Transverse colon (tissue), 4 donors: ENCODE measurements around the gene IL4. TPM values are rescaled to one million over a fixed set of nuclear protein-coding genes. Genes with fewer than 3 reads are reported as not detected.

Source experiments
- DNase-seq: peaks from one replicate; pipeline ENCODE4 v3.0.0-alpha.2; 2019
- H3K27ac ChIP-seq, 4 donors: fragments of 200-600 bp; sonication (generic); 2 replicates each; pipeline ENCODE4 v1.5.1; 2016 to 2018; ENCODE audit warnings: inconsistent platforms in 4 of 4
- H3K27me3 ChIP-seq: fragments of 200-600 bp; sonication (generic); 2 replicates; pipeline ENCODE4 v1.5.1; 2017; ENCODE audit warnings: inconsistent platforms
- H3K36me3 ChIP-seq, 4 donors: fragments of 200-600 bp; sonication (generic); 2 replicates each; pipeline ENCODE4 v1.5.1; 2017 to 2019; ENCODE audit warnings: inconsistent platforms in 4 of 4
- H3K4me1 ChIP-seq, 4 donors: fragments of 200-600 bp; sonication (generic); 2 replicates each; pipeline ENCODE4 v1.5.1; 2017 to 2020; ENCODE audit warnings: inconsistent platforms in 4 of 4
- H3K4me3 ChIP-seq, 4 donors: fragments of 200-600 bp; sonication (generic); 1 replicate in 1 of 4; 2 replicates in 3 of 4; pipeline versions ENCODE4 v1.5.1 to v1.6.1; 2017 to 2019; ENCODE audit warnings: inconsistent platforms in 4 of 4
- H3K9me3 ChIP-seq, 2 donors: fragments of 200-600 bp; sonication (generic); 2 replicates each; pipeline ENCODE4 v1.5.1; 2017 to 2019; ENCODE audit warnings: inconsistent platforms in 2 of 2
- EP300 ChIP-seq: sonication (generic); formaldehyde crosslinking; IDR thresholded peaks from one replicate; pipeline ENCODE4 v1.6.1; 2017; ENCODE audit warnings: antibody characterized with exemption, low read depth
- POLR2A ChIP-seq: fragments of 450-650 bp; IDR thresholded peaks from one replicate; pipeline ENCODE4 v1.6.1; 2016; ENCODE audit warnings: antibody characterized with exemption, mild to moderate bottlenecking, moderate library complexity
- POLR2AphosphoS5 ChIP-seq, 3 donors: sonication (generic); formaldehyde crosslinking; IDR thresholded peaks; one replicate each; pipeline ENCODE4 v1.6.1; 2016; ENCODE audit warnings: antibody characterized with exemption in 3 of 3
- WGBS, 2 donors: methylation state at CpG; one replicate each; pipeline ENCODE4 v1.1.5; 2018; ENCODE audit warnings: low coverage in 1 of 2; 5-methylcytosine and 5-hydroxymethylcytosine counted together
- in situ Hi-C, 4 donors: fragments of 200-750 bp; cut with MboI; loops; one replicate each; pipeline versions ENCODE4 v1.15.0 to v1.15.1; 2017; ENCODE audit warnings: low sequenced_read_pairs in 3 of 4, low pct_ligation_motif_present in 1 of 4, low pct_unique_long_range_greater_than_20kb in 1 of 4
- intact Hi-C: fragments of 100-400 bp; cut with DNase I; formaldehyde crosslinking; loops from one replicate; pipeline ENCODE4 v1.15.1; 2023; ENCODE audit warnings: low total_unique reads
- total RNA-seq, 4 donors: library from RNA; depleted of rRNA; stranded (reverse); fragments of >200 nt; gene quantifications; one replicate each; pipeline ENCODE4 v1.1.0, GENCODE V29; 2016
- TF ChIP-seq, protein P1 (sequence below), 5 experiments: fragments of 200-600 bp in 3 of 5; fragments of 450-650 bp in 2 of 5; sonication (generic) in 3 of 5; IDR thresholded peaks; 1 replicate in 2 of 5; 2 replicates in 3 of 5; pipeline ENCODE4 v1.5.1; 2016 to 2017; ENCODE audit warnings: antibody characterized with exemption in 5 of 5, inconsistent platforms in 3 of 5, mild to moderate bottlenecking in 2 of 5, moderate library complexity in 1 of 5

Gene IL4
- total RNA-seq, 4 donors from 2014 or later, result not detected

DNA sequence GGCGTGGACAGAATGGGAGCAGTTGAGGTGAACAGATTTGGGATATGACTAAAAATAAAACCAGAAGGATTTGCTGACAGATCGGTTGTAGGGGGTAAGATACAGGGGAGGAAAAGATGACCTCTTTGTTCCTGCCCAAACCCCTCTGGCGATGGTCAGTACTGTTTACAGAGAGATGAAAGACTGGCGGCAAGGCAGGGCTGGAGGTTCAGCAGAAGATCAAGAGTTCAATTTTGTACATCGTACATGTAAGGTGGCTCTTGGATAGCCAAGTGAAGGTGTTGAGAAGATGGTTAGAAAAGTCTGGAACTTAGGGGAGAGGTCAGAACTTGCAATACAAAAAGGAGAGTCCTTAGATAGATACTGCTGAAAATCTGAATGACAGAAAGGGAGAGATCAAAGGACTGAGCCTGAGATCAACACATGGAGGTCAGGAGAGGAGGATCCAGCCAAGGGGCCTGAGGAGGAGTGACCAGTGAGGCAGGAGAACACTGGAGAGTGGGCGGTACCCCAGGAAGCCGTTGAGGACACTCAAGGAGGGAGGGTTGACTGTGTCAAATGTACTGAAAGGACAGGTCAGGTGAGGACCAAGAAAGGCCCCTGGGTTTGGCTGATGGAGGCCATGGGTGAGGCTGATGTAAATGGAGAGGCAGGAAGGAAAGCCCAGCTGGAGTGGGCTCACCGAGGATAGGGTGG is 7.1 kb downstream of the IL4 start:
- in situ Hi-C loops (no loop called here), intact Hi-C loops (no loop called here)
- Histone ChIP-seq H3K9me3 (no peaks in the 10 kb centered on the region), H3K27ac (no peak overlapping the region), H3K4me1 (peaks cover 0 to 3% (median 0%) of the 10 kb centered on the region in 4 donors), H3K4me3 (no peak overlapping the region), H3K36me3 (no peaks in the 10 kb centered on the region), H3K27me3 (no peaks in the 10 kb centered on the region)
- DNase-seq, result no peak
- TF ChIP-seq, protein P1, sequence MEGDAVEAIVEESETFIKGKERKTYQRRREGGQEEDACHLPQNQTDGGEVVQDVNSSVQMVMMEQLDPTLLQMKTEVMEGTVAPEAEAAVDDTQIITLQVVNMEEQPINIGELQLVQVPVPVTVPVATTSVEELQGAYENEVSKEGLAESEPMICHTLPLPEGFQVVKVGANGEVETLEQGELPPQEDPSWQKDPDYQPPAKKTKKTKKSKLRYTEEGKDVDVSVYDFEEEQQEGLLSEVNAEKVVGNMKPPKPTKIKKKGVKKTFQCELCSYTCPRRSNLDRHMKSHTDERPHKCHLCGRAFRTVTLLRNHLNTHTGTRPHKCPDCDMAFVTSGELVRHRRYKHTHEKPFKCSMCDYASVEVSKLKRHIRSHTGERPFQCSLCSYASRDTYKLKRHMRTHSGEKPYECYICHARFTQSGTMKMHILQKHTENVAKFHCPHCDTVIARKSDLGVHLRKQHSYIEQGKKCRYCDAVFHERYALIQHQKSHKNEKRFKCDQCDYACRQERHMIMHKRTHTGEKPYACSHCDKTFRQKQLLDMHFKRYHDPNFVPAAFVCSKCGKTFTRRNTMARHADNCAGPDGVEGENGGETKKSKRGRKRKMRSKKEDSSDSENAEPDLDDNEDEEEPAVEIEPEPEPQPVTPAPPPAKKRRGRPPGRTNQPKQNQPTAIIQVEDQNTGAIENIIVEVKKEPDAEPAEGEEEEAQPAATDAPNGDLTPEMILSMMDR (IDR thresholded peaks at IDR 0.05), result no peak
- TF ChIP-seq EP300, result no peak
- no peak for TF ChIP-seq POLR2AphosphoS5 (IDR thresholded peaks at IDR 0.05)
- no peak for TF ChIP-seq POLR2A
- 89 to 90% methylated on average over 8 of the region's 8 CpGs for WGBS, 2 donors

DNA sequence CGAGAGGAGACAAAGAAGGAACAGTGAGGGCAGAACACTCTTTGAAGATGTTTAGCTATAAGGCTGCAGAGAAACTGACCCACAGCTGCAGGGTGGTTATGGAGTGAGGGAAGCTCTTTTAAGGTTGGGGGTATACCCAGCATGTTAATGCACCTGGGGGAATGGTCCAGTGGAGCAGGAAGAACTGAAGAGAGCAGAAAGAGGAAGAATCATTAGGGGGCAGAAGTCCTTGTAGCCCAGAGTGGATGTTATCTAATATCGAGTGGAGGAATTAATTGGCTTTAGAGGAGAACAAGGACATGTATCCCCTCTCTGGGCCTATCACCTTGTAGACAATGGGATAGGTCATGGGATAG is 7.7 kb downstream of the IL4 start:
- in situ Hi-C loops (no loop called here), intact Hi-C loops (no loop called here)
- H3K9me3 ChIP-seq, result no peaks in the 10 kb centered on the region
- 87 to 96% methylated on average over 2 of the region's 2 CpGs for WGBS, 2 donors
- no peaks in the 10 kb centered on the region for H3K36me3 ChIP-seq
- TF ChIP-seq EP300, result no peak
- peaks cover 0 to 3% (median 0%) of the 10 kb centered on the region in 4 donors for H3K4me1 ChIP-seq
- no peaks in the 10 kb centered on the region for H3K27me3 ChIP-seq
- H3K4me3 ChIP-seq, result no peak overlapping the region
- no peak for DNase-seq
- H3K27ac ChIP-seq, result no peak overlapping the region

DNA sequence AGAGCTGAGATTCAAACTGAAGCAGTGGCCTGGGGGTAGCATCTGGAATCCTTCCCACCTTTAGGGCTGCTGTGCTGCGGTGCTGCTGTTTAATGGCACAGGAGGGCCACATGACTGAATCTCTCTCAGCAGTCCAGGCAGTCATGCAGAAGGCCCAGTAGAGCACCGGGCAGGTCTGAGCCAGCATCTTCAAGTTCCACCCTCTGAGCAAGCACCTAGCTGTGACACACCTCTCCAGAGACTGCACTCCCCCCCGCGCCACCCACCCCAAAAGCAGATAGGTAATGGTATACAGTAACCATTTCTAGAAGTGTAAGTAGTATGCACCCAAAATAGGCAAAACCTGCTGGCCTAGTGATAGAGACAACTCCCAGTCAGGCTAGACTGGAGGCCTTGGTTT is 8.2 kb downstream of the IL4 start:
- H3K27ac ChIP-seq, result no peak overlapping the region
- TF ChIP-seq, protein P1 (IDR thresholded peaks at IDR 0.05), result no peak
- no peak for TF ChIP-seq POLR2AphosphoS5 (IDR thresholded peaks at IDR 0.05)
- H3K4me3 ChIP-seq, result no peak overlapping the region
- no peaks in the 10 kb centered on the region for H3K27me3 ChIP-seq
- intact Hi-C loops (no loop called here), in situ Hi-C loops (no loop called here)
- DNase-seq, result no peak
- 83 to 92% methylated on average over 1 to 4 of the region's 4 CpGs for WGBS, 2 donors
- no peaks in the 10 kb centered on the region for H3K9me3 ChIP-seq
- peaks cover 0 to 3% (median 0%) of the 10 kb centered on the region in 4 donors for H3K4me1 ChIP-seq
- H3K36me3 ChIP-seq, result no peaks in the 10 kb centered on the region

DNA sequence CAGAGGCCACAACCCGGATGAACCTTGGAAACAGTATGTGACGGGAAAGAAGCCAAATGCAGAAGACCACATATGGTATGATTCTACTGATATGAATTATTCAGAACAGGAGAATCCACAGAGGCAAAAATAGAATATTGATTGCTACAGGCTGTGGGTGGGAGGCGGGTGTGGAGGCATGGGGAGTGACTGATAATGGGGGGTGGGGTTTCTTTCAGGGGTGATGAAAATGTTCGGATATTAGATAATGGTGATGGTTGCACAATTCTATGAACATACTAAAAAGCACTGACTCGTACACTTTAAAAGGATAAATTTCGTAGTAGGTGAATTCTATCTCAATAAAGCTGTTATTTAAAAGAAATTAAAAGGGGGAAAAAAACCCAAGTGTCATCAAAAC is 10.7 kb downstream of the IL4 start:
- Histone ChIP-seq H3K9me3 (no peaks in the 10 kb centered on the region), H3K36me3 (no peaks in the 10 kb centered on the region), H3K4me3 (no peak overlapping the region), H3K27me3 (no peaks in the 10 kb centered on the region), H3K27ac (no peak overlapping the region), H3K4me1 (no peaks in the 10 kb centered on the region)
- 85 to 91% methylated on average over 6 of the region's 6 CpGs for WGBS, 2 donors
- in situ Hi-C loops, result no loop called here
- TF ChIP-seq, protein P1 (IDR thresholded peaks at IDR 0.05), result no peak
- TF ChIP-seq POLR2AphosphoS5 (IDR thresholded peaks at IDR 0.05) (no peak), POLR2A (no peak), EP300 (no peak)
- DNase-seq, result no peak
- intact Hi-C loops, result no loop called here
